Skin of body (tissue), 2 donors: ENCODE data around the gene NDUFB2. TPM values are rescaled to one million over a fixed set of nuclear protein-coding genes. Genes with fewer than 3 reads are reported as not detected.
"Not testable (repeated sequence)": the region's sequence is repeated elsewhere in the genome, so short reads cannot be mapped to it uniquely, and the experiment has no call there.

ENCODE experiments used
- DNase-seq: peaks from one replicate; lab custom pipeline; 2025; lab: John Stamatoyannopoulos, UW
- total RNA-seq: library from RNA; depleted of rRNA; stranded (reverse); fragments of >200 nt; gene quantifications from one replicate; pipeline ENCODE4 v1.2.3, GENCODE V29; 2014

NDUFB2 gene
- total RNA-seq, 1 donor from 2014 or later, result 77.3 TPM

DNA sequence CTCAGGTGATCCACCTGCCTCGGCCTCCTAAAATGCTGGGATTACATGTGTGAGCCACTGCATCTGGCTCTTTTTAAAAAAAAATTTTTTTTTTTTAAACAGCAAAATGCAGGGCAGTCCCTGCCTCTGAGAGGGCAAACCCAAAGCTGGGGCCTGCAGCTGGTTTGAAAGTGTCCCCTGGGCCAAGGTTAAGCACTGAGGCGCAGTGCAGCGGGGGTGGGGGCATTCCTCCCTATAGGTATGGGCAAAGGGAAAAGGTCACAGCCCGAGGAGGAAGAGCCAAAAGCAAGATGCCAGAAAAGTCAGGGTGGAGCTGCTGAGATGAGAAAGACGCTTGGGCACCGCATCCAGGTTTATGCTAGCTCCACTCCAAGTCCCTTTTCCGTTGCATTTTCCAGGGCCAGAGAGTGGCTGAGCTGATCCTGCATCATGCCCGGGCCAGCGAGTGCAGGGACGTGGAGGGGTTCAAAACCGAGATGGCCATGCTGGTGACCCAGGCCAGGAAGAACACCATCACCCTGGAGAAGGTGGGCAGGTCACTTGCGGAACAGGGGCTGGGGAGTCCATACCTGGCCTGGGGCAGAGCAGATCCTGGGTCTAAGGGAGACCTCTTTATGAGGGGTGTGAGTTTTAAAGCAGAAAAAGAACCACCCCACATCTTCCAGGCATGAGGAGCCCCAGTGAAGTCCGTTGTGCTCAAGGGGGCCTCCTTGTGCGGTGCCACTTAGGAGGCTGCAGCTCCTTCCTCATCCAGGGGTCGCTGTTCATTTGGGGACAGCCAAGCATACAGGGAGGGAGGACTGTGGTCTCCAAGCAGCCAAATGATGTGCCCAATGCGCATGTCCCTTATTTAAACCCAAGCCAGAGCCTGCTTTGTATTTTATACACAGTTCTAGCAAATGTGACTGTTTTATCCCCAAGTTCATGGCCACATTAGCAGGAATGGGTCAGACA lies 7.0 kb upstream of the NDUFB2 start:
- no peak for DNase-seq

DNA sequence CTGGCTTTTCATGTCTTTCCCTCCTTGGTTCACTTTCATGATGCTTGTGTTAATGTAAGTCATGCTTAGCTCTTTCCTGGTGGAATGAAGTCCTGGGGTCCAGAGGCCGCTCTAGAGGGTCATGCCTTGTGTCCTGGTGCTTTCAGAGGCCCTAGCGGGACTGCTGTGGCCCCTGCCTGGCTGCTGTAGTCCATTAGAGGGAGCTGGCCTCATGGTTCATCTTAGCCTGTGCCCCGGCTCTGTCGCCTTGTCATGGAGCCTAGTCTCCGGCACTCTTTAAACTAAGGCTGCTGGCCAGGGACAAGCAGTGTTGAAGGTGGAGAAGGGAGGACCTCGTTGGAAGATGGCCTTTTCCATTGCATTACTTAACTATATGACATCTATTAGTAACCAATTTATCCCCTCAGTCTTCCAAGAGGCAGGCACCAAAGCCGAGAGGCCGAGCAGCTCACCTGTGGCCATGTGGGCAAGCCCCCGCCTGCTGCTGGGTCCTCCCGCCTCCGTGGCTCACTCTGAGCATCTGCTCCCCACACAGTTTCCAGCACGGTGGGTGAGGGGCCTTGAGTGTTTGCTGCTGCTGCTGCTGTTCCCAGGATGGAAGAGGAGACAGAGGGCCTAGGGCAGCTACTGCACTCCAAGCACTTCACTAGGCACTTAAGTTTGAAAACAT lies 5.0 kb upstream of the NDUFB2 start:
- DNase-seq, result no peak

DNA sequence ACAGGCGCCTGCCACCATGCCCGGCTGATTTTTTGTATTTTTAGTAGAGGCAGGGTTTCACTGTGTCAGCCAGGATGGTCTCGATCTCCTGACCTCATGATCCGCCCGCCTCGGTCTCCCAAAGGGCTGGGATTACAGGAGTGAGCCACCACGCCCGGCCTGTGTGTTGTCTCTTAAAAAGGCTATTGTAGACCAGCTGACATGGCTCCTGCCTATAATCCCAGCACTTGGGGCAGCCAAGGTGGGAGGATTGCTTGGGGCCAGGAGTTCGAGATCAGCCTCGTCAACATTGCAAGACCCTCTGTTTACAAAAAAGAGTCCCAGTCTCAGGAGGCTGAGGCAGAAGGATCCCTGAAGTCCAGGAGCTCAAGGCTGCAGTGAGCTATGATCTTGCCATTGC lies 2.7 kb upstream of the NDUFB2 start:
- not testable (repeated sequence) for DNase-seq

DNA sequence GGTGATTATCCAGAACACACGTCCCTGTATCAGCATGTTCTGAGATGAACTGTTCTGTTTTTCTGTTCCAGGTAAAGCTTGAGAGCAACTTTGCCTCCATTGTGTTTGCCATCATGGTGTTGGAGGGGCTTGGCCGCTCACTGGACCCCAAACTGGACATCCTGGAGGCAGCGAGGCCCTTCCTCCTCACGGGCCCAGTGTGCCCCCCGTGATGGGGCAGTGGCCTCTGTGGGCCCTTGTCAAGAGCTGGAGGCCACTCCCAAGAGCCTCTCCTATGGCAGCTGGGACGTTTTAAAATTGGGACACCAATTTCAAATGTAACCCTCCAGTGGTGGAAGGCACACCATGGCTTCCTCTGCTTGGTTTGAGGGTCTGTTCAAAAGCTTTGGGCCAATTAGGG lies 1.9 kb upstream of the NDUFB2 start:
- DNase-seq, result no peak

DNA sequence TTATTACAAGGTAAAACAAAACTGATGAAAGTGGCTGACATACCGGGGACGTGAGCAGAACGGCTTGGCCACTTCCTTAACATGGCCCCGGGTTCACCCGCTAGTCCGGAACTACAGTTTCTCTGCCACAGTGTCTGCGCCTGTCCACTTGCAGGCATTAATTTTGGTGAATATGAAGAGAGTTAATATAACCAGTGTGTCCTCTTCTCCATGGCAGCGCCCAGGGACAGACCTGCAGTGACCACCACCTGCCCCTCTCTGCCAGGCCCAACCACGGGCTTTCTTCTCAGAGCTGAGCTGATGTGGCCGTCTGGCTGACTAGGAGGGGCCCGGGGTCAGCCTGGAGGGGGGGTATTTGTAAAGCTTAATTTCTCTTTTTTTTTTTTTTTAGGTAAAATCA lies 1.1 kb upstream of the NDUFB2 start:
- no peak for DNase-seq

DNA sequence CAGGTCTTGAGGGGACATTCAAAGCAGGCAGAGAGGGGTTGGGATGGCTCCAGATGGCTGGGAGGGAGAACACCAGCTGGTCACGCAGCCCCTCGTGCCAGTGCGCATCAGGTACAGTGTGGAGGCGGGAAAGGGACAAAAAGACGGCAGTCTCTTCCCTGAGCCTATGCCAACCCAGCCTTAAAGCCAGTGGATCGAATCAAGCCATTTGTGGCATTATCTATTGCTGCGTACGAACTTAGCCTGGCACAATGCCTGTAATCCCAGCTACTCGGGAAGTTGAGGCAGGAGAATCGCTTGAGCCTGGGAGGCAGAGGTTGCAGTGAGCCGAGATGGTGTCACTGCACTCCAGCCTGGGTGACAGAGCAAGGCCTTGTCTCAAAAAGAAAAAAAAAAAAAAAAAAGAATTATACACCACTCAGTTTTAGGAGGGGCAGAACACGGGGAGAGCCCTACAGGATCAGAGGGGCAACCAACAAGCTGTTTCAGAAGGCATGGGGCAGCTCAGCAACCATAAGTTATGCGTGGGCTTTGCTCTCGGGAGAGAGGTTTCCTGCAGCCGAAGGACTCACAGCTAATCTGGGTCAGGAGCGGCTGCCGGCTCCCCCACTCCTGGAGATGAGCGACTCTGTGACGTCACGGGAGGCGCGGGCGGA lies 356 bp upstream of the NDUFB2 start:
- DNase-seq, result no peak

DNA sequence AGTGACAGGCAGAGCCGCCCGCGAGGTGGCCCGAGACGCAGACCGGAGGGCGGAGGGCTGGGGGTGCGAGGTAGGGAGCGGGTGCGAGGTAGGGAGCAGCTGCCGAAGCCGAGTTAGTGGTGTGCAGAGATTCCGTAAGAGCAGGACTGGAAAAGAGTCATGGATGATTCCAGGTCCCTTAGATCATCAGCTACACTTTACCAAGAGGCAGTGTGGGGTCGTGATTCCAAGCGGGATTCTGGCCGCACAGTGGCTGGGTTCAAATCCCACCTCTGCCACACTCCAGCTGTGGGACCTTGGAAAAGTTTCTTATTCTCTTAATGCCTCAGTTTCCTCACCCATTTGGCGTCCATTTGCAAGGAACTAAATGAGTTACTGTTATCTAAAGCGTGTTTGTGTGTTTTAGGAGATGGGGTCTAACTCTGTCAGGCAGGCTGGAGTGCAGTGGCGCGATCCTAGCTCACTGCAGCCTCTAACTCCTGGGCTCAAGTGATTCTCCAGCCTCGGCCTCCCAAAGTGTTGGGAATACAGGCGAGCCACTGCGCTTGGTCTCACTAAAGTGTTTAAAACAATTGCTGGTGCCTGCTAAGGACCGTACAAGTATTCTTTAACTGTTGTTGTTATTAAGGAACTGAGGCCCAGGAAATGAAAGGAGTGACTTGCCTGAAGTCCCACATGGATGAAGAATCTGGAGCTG lies 1.1 kb downstream of the NDUFB2 start:
- no peak for DNase-seq

DNA sequence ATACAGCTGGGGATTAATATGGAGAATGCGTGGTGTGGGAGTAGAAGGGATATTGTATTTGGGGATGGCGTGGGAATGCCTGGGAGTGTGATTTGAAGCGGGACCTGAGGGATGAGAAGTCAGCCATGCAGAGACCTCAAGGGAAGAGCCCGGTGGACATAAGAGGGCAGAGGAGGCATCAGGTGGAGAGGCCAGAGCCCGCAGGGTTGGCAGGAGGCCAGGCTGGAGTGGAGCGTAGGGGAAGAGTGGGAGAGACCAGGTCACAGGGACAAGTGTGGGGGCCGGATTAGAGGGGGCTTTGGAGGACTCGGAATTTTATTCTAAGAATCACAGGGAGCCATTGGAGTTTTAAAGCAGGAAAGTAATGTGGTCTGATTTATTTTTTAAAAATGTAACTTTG lies 2.0 kb downstream of the NDUFB2 start:
- DNase-seq, result no peak

DNA sequence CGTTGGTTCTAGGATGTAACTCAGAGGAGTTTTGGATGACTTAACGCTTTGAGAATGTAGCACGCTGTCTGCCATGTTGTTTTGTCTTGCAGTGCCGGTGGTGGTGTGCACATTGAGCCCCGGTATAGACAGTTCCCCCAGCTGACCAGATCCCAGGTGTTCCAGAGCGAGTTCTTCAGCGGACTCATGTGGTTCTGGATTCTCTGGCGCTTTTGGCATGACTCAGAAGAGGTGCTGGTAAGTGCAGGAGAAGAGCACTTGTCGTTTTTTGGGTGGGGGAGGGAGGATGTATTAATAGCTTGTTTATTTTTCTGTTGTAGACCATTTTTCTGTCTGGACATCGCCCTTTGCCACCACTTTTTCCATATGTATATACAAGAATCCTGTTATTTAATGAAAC lies 6.3 kb downstream of the NDUFB2 start:
- no peak for DNase-seq

DNA sequence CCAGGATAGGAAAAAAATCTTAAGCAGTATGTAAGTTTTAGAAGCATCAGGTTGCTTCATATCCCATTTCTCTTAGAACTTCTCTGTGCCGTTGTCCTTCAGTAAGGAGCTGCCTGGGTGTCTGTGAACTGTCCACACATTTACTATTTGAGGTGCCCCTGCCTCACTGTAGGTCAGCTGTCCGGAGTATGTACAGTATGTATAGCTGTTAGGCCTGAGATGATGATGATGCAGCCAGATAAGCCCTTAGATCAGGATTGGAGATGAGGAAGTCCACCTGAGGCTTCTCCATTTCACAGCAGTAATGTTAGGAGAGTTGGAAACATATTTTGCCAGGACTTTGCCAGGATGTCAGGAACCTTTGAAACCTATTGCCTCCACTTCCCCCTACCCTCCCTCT lies 7.7 kb downstream of the NDUFB2 start:
- no peak for DNase-seq

DNA sequence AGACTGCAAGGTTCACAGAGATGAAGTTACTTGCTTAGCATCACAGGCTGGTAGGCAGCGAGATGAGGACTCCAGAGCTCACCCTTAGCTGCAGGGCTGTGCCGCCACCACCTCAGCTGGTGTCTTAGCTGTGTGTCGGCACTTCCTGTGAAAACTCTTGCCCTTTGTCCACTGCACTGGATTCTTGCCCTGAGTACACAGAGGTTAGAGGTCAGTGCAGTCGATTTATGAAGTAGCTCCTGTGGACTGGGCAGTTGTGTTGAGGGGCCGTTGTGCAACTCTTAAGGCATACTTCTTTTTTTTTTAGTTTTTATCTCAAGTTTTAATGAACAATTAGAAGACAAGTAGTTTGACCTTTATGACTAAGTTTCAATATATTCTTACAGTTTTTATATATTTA lies 10.6 kb downstream of the NDUFB2 start:
- no peak for DNase-seq

DNA sequence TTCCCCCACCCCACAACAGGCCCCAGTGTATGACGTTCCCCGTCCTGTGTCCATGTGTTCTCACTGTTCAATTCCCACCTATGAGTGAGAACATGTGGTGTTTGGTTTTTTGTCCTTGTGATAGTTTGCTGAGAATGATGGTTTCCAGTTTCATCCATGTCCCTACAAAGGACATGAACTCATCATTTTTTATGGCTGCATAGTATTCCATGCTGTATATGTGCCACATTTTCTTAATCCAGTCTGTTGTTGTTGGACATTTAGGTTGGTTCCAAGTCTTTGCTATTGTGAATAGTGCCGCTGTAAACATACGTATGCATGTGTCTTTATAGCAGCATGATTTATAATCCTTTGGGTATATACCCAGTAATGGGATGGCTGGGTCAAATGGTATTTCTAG lies 12.3 kb downstream of the NDUFB2 start:
- DNase-seq, result not testable (repeated sequence)

DNA sequence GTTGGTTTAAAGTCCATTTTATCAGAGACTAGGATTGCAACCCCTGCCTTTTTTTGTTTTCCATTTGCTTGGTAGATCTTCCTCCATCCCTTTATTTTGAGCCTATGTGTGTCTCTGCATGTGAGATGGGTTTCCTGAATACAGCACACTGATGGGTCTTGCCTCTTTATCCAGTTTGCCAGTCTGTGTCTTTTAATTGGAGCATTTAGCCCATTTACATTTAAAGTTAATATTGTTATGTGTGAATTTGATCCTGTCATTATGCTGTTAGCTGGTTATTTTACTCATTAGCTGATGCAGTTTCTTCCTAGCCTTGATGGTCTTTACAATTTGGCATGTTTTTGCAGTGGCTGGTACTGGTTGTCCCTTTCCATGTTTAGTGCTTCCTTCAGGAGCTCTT lies 15.9 kb downstream of the NDUFB2 start:
- DNase-seq, result not testable (repeated sequence)

DNA sequence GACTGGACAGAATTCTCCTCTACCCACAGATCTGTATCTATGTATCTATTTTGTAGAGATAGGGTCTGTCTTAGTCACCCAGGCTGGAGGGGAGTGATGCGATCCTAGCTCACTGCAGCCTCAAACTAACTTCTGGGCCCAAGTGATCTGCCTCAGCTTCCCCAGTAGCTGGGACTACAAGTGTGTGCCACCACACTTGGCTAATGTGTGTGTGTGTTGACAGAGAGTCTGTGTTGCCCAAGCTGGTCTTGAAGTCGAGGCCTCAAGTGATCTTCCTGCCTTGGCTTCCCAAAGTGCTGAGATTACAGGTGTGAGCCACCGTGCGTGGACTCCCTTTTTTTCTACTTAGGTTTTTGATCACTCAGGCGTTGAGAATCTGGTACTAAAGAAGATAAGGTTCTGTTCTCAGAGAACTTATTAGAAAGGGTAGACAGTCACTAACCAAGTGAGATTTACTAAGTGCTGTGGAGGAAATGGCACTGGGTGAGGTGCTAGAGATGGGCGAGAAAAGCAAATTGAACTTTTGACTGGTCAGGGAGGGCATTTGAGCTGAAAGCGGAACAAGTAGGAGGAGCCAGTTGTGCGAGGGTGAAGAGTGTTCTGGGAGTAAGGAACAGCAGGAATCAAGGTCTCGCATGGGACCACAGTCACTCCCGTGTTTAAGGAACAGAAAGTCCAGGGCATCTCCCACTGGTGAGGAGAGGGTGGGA lies 18.0 kb downstream of the NDUFB2 start:
- no peak for DNase-seq

DNA sequence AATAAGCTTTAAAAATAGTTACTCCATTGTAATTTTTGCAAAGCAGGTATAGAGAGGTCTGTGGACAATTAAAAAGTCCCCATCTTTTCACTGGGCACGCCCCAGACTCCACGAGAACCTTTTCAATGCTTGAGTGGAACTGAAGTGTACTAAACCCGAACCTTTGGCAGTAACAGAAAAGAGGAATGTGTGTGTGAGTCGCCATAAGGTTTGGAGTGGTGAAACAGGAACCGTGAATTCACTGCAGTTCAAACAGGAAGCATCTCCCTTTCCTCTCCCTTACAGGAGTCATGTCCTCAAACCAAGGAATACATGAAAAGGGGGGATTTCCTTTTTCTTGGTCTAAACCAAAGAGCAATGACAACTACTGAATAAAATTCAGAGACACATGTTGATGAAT lies 23.2 kb downstream of the NDUFB2 start:
- DNase-seq, result no peak

DNA sequence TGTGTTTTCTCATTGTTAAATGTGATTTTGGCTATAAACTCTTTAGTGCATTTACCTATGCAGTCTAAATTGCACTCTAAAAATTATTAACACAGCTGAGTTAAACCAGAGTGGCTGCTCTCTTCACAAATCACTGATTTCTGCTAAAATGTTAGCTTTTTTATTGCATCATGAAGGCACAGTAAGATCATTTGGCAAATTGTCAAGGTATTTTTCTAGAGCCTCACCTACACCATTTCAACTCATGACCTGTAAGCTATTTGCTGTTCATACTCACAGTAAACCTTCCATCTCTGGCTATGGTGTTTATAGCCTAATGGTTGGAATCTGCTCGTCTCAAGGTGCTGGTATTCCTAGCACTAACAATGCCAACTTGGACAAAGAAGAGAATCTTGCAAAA lies 25.7 kb downstream of the NDUFB2 start:
- DNase-seq, result no peak

DNA sequence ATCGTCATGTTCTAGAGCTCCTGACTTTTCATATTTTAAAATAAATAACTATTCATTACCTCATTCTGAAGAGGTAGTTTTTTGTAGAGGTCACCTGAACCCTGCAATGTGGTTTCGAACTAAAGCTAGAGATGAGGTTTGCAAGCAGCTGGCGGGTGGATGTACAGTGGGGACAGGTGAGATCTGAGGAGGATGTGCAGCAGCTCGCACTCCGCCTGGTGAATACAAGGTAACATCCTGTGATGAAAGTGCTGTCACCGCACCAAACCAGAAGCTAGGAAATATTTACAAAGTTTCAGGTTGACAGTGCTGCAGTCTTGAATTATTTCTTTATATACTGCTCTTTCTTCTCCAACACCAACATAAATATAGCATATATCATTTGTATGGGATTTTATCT lies 26.5 kb downstream of the NDUFB2 start:
- no peak for DNase-seq

DNA sequence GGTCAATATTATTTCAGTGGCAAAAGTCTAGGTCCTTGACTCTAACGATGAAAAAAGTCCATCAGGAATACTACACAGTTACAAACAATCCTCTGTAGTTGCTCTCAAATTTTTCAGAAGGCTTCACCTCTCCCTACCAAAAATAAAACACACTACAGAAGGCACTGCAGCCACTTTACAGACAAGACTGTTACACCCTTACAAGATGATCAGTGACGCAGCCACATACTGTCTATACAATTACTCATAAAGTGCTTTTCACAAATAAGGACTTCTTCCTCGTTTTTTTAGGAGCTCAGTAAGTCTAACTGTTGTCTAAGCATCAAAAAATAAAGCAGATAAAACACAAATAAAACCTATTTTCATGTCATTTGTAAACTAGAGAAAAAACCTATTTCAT lies 27.1 kb downstream of the NDUFB2 start:
- no peak for DNase-seq

DNA sequence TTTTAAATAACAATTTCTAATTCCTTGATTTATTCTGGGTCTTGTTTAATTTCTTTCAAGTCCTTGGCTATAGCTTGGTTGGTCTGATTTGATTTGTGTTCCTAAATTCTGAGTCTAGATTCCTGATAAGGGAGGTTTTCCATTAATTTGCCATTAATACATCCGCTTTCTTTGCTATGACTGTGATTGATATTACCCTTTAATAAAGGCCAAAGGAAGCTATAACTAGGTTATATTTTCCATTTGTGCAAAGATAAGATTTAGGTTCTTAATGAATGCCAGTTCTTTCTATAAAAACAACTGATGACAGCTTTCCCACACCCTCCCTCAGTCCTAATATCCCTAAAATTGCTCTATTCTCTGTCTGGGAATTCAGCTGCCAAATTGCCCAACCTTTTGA lies 28.2 kb downstream of the NDUFB2 start:
- DNase-seq, result no peak

DNA sequence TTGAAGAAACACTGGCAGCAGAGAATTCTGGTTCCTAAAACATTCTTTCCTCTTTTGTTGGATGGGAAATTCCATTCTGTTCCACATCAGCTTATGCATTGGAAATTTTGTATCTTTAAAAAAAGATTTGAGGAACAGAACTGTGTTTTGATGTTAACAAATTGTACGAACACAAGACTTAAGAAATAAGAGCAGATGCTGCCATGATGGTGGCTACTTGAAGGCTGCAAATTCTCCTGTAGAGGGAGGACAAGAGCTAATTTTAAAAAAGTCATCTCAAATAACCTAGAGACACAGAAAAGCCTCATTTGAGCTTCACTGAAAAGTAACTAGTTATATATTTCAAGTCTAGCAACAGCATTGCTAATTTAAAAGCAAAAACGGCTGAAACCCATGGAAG lies 29.8 kb downstream of the NDUFB2 start:
- DNase-seq, result no peak

DNA sequence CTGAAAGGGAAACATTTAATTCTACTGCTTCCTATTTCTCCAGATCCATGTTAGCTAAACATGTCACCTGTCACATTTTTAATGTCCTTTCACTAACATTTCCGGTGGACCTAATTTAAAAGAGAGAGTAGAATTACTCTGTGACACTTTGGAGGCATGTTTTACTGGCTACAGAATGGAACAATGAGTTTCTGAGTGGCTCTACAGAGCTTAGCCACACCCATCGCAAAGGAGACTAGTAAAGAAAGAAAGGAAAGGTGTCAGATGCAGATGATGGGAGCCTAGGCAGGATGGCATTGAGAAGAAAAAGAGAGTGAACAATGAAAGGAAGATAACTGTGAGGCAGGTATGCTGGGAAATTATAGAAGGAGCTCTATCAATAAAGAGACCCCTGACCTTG lies 35.9 kb downstream of the NDUFB2 start:
- no peak for DNase-seq
